Mucosa of descending colon (tissue), 3 donors: Measurements from ENCODE around the gene LARGE2. TPM values are rescaled to one million over a fixed set of nuclear protein-coding genes. Genes with fewer than 3 reads are reported as not detected.

Experiments used
- ATAC-seq: fragments of 200-7000 bp; cut with Tn5 transposase; one replicate; pipeline ENCODE4 v1.9.1; 2020; ENCODE audit warnings: mild to moderate bottlenecking, moderate library complexity
- DNase-seq, 3 donors: peaks; one replicate each; pipeline ENCODE4 v3.0.0-alpha.2; 2020
- H3K36me3 ChIP-seq: fragments of 200-600 bp; one replicate; pipeline ENCODE4 v1.8.0; 2021; ENCODE audit warnings: low read depth, mild to moderate bottlenecking
- H3K4me1 ChIP-seq: fragments of 200-600 bp; one replicate; pipeline ENCODE4 v1.8.0; 2021; ENCODE audit warnings: low read depth, mild to moderate bottlenecking
- H3K4me3 ChIP-seq: fragments of 200-600 bp; one replicate; pipeline ENCODE4 v1.8.0; 2021; ENCODE audit warnings: mild to moderate bottlenecking
- H3K9me3 ChIP-seq: fragments of 200-600 bp; one replicate; pipeline ENCODE4 v1.8.0; 2021; ENCODE audit warnings: mild to moderate bottlenecking
- CTCF ChIP-seq: fragments of 200-600 bp; IDR thresholded peaks from one replicate; pipeline ENCODE4 v1.8.0; 2022; ENCODE audit warnings: antibody characterized with exemption, mild to moderate bottlenecking
- intact Hi-C, 2 donors: fragments of 100-400 bp; cut with DNase I in 1 of 2; cut with micrococcal nuclease in 1 of 2; formaldehyde crosslinking; loops; one replicate each; pipeline versions ENCODE4 v1.11.0 to v1.11.1; 2022; cut with DNase I, micrococcal nuclease
- total RNA-seq, 3 donors: library from RNA; stranded (reverse); fragmentation: NEBNext Ultra II Directional in 2 of 3; extraction: Animal tissue kit (Norgen Biotek cat#: 25700) in 2 of 3; gene quantifications; one replicate each; pipeline versions ENCODE4 v1.2.1 to v1.2.4, GENCODE V29; 2021 to 2023
- donor health status: DM: no; HTN: no; CAD: no; lungs with moderate emphysema.
- donor health status: DM: no; HTN: no; CAD: no.
- donor health status: DM: no; HTN: yes; CAD: no.

Gene LARGE2
- total RNA-seq, 3 donors from 2014 or later = 1.9 to 2.9 (median 2.3) TPM

- ATAC-seq = no peak
- TF ChIP-seq CTCF = no peak
- intact Hi-C loops = no loop called here
- Histone ChIP-seq H3K9me3 (no peaks in the 10 kb centered on the region), H3K4me3 (no peak overlapping the region), H3K36me3 (no peaks in the 10 kb centered on the region), H3K4me1 (peaks cover 4% of the 10 kb centered on the region)
- no peak for DNase-seq
These were observed 12.3 kb downstream of the LARGE2 start for GRCh38 chr11:45934580-45935318.

- TF ChIP-seq CTCF = no peak
- ATAC-seq = no peak
- Histone ChIP-seq H3K4me3 (no peak overlapping the region), H3K9me3 (no peaks in the 10 kb centered on the region), H3K4me1 (no peaks in the 10 kb centered on the region), H3K36me3 (no peaks in the 10 kb centered on the region)
- DNase-seq = no peak
- intact Hi-C loops = no loop called here
These were observed 13.1 kb downstream of the LARGE2 start for GRCh38 chr11:45935349-45936064.

DNA sequence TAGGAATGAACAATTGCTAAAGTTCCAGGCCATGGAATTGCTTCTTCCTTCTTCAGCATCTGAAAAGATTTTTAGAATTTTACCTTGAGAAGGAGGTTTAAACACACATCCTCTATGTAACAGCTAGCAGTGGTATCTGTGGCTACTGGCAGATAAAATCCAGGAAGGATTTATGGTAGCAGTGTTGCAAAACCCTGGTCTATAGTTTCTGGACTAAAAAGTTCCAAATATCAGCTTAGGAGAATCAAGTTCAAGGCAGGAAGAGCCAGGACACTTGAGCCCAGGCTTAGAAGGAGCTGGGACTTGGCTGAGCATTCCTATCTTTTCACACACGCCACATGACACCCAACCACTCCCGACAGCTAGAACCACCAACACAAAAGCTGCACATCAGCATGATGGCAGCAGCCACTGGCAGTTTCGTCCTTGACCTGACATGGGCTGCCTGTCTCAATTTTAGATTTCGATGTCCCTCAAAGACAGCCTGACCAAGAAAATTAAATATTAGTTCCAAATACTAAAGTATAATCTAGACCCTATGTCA, 14.1 kb downstream of the LARGE2 start:
- DNase-seq = no peak
- H3K9me3 ChIP-seq = no peaks in the 10 kb centered on the region
- H3K4me1 ChIP-seq = no peaks in the 10 kb centered on the region
- no peak overlapping the region for H3K4me3 ChIP-seq
- intact Hi-C loops = no loop called here
- no peak for ATAC-seq
- TF ChIP-seq CTCF = no peak
- H3K36me3 ChIP-seq = no peaks in the 10 kb centered on the region

DNA sequence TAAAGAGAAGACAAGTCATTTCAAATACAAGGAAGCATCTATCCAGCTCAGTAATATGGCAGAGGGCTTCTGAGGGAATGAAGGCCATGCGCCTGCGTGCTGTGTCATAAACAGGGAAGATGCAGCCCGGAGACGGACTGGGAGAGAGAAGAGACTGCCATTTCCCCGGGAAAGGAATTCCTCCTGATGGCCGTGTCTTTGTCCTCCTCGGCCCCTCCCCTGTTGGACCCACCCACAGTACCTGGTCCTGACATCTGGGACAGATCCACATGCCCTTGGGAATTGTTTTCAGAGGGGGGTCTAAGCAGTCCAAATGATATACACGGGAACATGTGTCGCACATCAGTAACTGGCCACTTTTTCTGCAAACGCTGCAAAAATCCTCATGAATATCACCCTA, 15.5 kb downstream of the LARGE2 start:
- Histone ChIP-seq H3K4me3 (no peak overlapping the region), H3K9me3 (no peaks in the 10 kb centered on the region), H3K4me1 (no peaks in the 10 kb centered on the region), H3K36me3 (no peaks in the 10 kb centered on the region)
- intact Hi-C loops = no loop called here
- DNase-seq (no peak), ATAC-seq (no peak)
- TF ChIP-seq CTCF = no peak

GRCh38 chr11:45939836-45940235, 17.4 kb downstream of the LARGE2 start:
- ATAC-seq (no peak), DNase-seq (no peak)
- Histone ChIP-seq H3K4me3 (no peak overlapping the region), H3K36me3 (no peaks in the 10 kb centered on the region), H3K4me1 (no peaks in the 10 kb centered on the region), H3K9me3 (no peaks in the 10 kb centered on the region)
- intact Hi-C loops = no loop called here
- TF ChIP-seq CTCF = no peak
